ENCODE results near the gene MAPK8.

MAPK8 gene

DNA sequence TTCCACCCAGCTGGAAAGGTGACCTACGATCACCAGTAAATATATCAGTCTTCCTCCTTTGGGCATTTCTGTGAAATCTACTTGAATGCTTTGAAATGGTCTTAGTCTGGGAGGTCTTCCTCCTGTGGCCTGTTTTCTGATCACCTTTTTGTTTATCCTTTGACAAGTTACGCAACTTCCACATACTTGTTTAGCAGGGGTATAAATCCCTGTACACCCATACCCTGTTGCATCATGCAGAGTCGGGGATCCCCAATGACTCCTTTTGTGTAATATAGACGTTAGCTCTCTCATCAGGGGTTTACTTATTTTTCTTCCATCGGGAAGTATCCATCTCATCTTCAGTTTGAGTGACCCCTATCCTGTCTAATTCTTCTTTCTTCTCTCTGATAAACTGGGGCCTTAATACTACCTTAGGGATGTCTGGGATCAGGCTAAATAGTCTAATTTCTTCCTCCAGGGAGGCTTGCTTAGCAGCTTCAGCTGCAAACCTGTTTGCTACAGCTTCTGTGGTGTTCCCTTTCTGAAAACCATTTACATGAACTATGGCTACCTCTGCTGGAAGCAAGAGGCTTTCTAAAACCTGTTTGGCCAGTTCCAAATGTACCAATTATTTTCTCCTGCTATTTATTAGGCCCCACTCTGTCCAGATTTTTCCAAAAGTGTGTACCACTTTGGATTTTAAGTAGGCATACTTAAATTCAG lies 25.8 kb downstream of the MAPK8 start:
- no peak overlapping the region for H3K4me3 ChIP-seq (replicated peaks in 1 of 2; ENCODE audit: low read depth in 2 of 2, low read length in 2 of 2)
- DNase-seq (ENCODE audit: low read depth in 2 of 2), result no peak
- TF ChIP-seq, protein P1, sequence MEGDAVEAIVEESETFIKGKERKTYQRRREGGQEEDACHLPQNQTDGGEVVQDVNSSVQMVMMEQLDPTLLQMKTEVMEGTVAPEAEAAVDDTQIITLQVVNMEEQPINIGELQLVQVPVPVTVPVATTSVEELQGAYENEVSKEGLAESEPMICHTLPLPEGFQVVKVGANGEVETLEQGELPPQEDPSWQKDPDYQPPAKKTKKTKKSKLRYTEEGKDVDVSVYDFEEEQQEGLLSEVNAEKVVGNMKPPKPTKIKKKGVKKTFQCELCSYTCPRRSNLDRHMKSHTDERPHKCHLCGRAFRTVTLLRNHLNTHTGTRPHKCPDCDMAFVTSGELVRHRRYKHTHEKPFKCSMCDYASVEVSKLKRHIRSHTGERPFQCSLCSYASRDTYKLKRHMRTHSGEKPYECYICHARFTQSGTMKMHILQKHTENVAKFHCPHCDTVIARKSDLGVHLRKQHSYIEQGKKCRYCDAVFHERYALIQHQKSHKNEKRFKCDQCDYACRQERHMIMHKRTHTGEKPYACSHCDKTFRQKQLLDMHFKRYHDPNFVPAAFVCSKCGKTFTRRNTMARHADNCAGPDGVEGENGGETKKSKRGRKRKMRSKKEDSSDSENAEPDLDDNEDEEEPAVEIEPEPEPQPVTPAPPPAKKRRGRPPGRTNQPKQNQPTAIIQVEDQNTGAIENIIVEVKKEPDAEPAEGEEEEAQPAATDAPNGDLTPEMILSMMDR (IDR thresholded peaks at IDR 0.05; ENCODE audit: low read depth, low read length), result no peak

- DNase-seq (ENCODE audit: low read depth in 2 of 2), result no peak
- TF ChIP-seq, protein P1 (IDR thresholded peaks at IDR 0.05; ENCODE audit: low read depth, low read length), result no peak
- no peak overlapping the region for H3K4me3 ChIP-seq (replicated peaks in 1 of 2; ENCODE audit: low read depth in 2 of 2, low read length in 2 of 2)
Measured at GRCh38 chr10:48332871-48333216, 26.4 kb downstream of the MAPK8 start.

DNA sequence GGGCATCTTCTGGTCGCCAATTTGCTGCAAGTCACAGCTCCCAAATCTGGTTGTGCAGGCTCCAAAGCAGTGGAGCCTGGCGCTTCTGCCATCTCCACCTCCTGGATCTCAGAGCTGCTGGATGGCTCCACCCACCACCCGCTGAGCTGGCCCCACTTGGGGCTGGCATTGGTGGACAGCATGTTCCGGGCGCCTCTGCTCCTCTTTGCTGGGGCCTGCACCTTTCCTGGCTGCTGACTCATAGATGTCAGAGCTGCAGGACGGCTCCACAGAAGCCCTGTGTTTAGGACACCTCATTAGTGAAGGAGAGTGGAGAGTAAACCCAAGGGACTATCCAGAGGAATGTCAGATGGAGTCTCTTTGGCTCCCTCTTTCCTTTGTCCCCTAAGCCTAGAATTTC lies 27.4 kb downstream of the MAPK8 start:
- DNase-seq (ENCODE audit: low read depth in 2 of 2), result peak in 1 of 2 donors; percentile 17
- H3K4me3 ChIP-seq (replicated peaks in 1 of 2; ENCODE audit: low read depth in 2 of 2, low read length in 2 of 2), result no peak overlapping the region
- TF ChIP-seq, protein P1 (IDR thresholded peaks at IDR 0.05; ENCODE audit: low read depth, low read length), result no peak

DNA sequence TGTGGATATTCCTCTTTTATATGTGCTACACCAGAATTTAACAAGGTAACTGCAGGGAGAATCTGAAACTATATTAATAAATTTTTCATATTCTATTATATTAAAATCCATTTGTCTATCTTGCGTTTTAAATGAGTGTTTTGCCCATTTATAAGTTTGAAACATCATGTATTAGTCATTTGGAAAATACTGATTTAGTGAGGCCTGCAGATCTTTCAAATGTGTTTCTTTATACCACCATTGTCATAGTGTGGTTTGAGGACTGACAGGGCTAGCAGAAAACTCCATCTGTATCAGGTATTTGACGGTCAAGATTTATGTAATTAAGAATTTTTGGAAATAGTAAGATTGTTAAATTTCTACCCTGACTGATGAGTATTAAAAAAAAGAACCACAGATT lies 29.3 kb downstream of the MAPK8 start:
- TF ChIP-seq, protein P1 (IDR thresholded peaks at IDR 0.05; ENCODE audit: low read depth, low read length), result no peak
- no peak overlapping the region for H3K4me3 ChIP-seq (replicated peaks in 1 of 2; ENCODE audit: low read depth in 2 of 2, low read length in 2 of 2)
- DNase-seq (ENCODE audit: low read depth in 2 of 2), result no peak

GRCh38 chr10:48336978-48337599 lies 30.6 kb downstream of the MAPK8 start:
- TF ChIP-seq, protein P1 (IDR thresholded peaks at IDR 0.05; ENCODE audit: low read depth, low read length), result no peak
- DNase-seq (ENCODE audit: low read depth in 2 of 2), result no peak
- H3K4me3 ChIP-seq (replicated peaks in 1 of 2; ENCODE audit: low read depth in 2 of 2, low read length in 2 of 2), result no peak overlapping the region

GRCh38 chr10:48340734-48341133 lies 34.3 kb downstream of the MAPK8 start:
- no peak for DNase-seq (ENCODE audit: low read depth in 2 of 2)
- TF ChIP-seq, protein P1 (IDR thresholded peaks at IDR 0.05; ENCODE audit: low read depth, low read length), result no peak
- H3K4me3 ChIP-seq (replicated peaks in 1 of 2; ENCODE audit: low read depth in 2 of 2, low read length in 2 of 2), result no peak overlapping the region
